ENCODE measurements around the gene VSIG4. TPM values are rescaled to one million over a fixed set of nuclear protein-coding genes. Genes with fewer than 3 reads are reported as not detected.

The VSIG4 gene
- total RNA-seq, 2 donors from 2014 or later = 14.5 to 31.5 TPM

GRCh38 chrX:66014084-66014483, 25.8 kb downstream of the VSIG4 start:
- Histone ChIP-seq H3K4me1 (replicated peaks) (no peaks in the 10 kb centered on the region), H3K9me3 (no peaks in the 10 kb centered on the region), H3K27ac (no peak overlapping the region), H3K27me3 (replicated peaks; ENCODE audit: insufficient read depth) (no peaks in the 10 kb centered on the region), H3K4me3 (no peak overlapping the region), H3K36me3 (no peaks in the 10 kb centered on the region)
- DNase-seq (ENCODE audit: low spot score) = no peak
- WGBS = 79% methylated on average over 2 of the region's 2 CpGs
- TF ChIP-seq POLR2AphosphoS5 (IDR thresholded peaks at IDR 0.05) = no peak
- TF ChIP-seq, protein P1, sequence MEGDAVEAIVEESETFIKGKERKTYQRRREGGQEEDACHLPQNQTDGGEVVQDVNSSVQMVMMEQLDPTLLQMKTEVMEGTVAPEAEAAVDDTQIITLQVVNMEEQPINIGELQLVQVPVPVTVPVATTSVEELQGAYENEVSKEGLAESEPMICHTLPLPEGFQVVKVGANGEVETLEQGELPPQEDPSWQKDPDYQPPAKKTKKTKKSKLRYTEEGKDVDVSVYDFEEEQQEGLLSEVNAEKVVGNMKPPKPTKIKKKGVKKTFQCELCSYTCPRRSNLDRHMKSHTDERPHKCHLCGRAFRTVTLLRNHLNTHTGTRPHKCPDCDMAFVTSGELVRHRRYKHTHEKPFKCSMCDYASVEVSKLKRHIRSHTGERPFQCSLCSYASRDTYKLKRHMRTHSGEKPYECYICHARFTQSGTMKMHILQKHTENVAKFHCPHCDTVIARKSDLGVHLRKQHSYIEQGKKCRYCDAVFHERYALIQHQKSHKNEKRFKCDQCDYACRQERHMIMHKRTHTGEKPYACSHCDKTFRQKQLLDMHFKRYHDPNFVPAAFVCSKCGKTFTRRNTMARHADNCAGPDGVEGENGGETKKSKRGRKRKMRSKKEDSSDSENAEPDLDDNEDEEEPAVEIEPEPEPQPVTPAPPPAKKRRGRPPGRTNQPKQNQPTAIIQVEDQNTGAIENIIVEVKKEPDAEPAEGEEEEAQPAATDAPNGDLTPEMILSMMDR (IDR thresholded peaks at IDR 0.05) = no peak
- TF ChIP-seq POLR2A (IDR thresholded peaks at IDR 0.05) = no peak
- intact Hi-C loops (cut with DNase I) = no loop called here

- TF ChIP-seq POLR2A (IDR thresholded peaks at IDR 0.05) (no peak), POLR2AphosphoS5 (IDR thresholded peaks at IDR 0.05) (no peak)
- TF ChIP-seq, protein P1 (IDR thresholded peaks at IDR 0.05) = no peak
- 66% methylated on average over 5 of the region's 5 CpGs for WGBS
- DNase-seq (ENCODE audit: low spot score) = no peak
- H3K36me3 ChIP-seq = no peaks in the 10 kb centered on the region
- no peaks in the 10 kb centered on the region for H3K27me3 ChIP-seq (replicated peaks; ENCODE audit: insufficient read depth)
- H3K4me3 ChIP-seq = no peak overlapping the region
- H3K4me1 ChIP-seq (replicated peaks) = no peaks in the 10 kb centered on the region
- H3K27ac ChIP-seq = no peak overlapping the region
- no peaks in the 10 kb centered on the region for H3K9me3 ChIP-seq
- intact Hi-C loops (cut with DNase I) = no loop called here
These were observed 26.6 kb downstream of the VSIG4 start for GRCh38 chrX:66013194-66013816.

DNA sequence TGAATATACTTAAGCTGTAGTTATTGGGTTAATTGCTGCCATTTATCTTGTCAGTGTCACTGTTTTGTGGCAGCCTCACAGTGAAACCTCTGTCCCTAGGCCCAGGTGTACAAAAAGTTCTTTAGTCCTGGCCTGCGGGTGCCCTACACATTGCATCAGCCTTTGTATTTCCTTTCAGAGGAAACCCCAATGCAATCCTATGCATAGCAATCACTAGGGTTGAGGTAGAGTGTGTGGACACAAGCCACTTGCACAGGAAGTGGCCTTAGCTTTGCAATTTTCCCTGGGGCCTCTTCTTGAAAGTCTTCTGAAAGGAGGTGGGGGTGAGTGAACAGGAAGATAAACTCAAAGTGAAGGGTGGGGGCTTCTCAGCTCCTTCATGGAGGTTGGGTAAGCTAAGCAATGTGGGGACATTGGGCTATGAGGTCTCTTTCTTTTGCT, 27.8 kb downstream of the VSIG4 start:
- Histone ChIP-seq H3K27ac (no peak overlapping the region), H3K9me3 (no peaks in the 10 kb centered on the region), H3K4me1 (replicated peaks) (no peaks in the 10 kb centered on the region), H3K4me3 (no peak overlapping the region), H3K36me3 (no peaks in the 10 kb centered on the region), H3K27me3 (replicated peaks; ENCODE audit: insufficient read depth) (no peaks in the 10 kb centered on the region)
- no peak for DNase-seq (ENCODE audit: low spot score)
- TF ChIP-seq POLR2AphosphoS5 (IDR thresholded peaks at IDR 0.05) (no peak), POLR2A (IDR thresholded peaks at IDR 0.05) (no peak)
- TF ChIP-seq, protein P1 (IDR thresholded peaks at IDR 0.05) = no peak
- intact Hi-C loops (cut with DNase I) = no loop called here
- 70% methylated on average over 1 of the region's 1 CpG for WGBS

GRCh38 chrX:66009231-66009845, 30.5 kb downstream of the VSIG4 start:
- DNase-seq (ENCODE audit: low spot score) = no peak
- no peak overlapping the region for H3K27ac ChIP-seq
- H3K27me3 ChIP-seq (replicated peaks; ENCODE audit: insufficient read depth) = no peaks in the 10 kb centered on the region
- intact Hi-C loops (cut with DNase I) = no loop called here
- WGBS = 95% methylated on average over 3 of the region's 3 CpGs
- no peak overlapping the region for H3K4me3 ChIP-seq
- H3K4me1 ChIP-seq (replicated peaks) = no peaks in the 10 kb centered on the region
- TF ChIP-seq POLR2A (IDR thresholded peaks at IDR 0.05) (no peak), POLR2AphosphoS5 (IDR thresholded peaks at IDR 0.05) (no peak)
- TF ChIP-seq, protein P1 (IDR thresholded peaks at IDR 0.05) = no peak
- H3K36me3 ChIP-seq = no peaks in the 10 kb centered on the region
- no peaks in the 10 kb centered on the region for H3K9me3 ChIP-seq
